Measurements from ENCODE around the gene HDHD2. TPM values are rescaled to one million over a fixed set of nuclear protein-coding genes. Genes with fewer than 3 reads are reported as not detected.

HDHD2 gene
- total RNA-seq, 2 experiments from 2014 or later = 32.6 to 33.4 TPM

DNA sequence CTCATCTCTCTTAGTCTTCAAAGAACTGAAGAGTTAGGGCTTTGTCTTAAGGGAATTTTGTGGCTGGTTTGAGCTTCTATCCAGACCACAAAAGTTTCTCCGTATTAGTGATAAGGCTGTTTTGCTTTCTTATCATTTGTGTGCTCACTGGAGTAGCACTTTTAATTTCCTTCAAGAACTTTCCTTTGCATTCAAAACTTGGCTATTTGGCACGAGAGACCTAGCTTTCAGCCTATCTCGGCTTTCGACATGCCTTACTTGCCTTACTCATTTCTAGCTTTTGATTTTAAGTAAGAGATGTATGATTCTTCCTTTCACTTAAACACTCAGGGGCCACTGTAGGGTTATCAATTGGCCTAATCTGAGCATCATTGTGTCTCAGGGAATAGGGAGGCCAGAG lies 29.9 kb downstream of the HDHD2 start:
- H3K27me3 Mint-ChIP-seq = no peaks in the 10 kb centered on the region
- H3K27ac Mint-ChIP-seq = no peak overlapping the region
- no peak for DNase-seq
- H3K4me1 Mint-ChIP-seq = peaks cover 23% of the 10 kb centered on the region
- no peak overlapping the region for H3K4me3 Mint-ChIP-seq
- no peaks in the 10 kb centered on the region for H3K9me3 Mint-ChIP-seq (ENCODE audit: low read depth)
- H3K36me3 Mint-ChIP-seq = peaks cover 47% of the 10 kb centered on the region
- ATAC-seq = peak; percentile 78
- CTCF ChIA-PET = no interaction called here

DNA sequence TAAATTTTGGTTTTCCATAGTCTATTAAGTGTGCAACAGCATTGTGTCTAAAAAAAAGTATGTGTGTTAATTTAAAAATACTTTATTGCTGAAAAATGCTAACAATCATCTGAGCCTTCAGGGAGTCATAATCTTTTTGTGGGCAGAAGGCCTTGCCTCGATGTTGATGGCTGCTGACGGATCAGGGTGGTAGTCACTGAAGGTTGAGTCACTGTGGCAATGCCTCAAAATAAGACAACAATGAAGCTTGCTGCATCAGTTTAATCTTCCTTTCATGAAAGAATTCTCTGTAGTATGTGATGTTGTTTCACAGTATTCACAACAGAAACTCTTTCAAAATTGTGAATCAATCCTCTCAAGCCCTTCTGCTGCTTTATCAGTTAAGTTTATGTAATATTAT lies 31.3 kb downstream of the HDHD2 start:
- no peak overlapping the region for H3K27ac Mint-ChIP-seq
- no peaks in the 10 kb centered on the region for H3K9me3 Mint-ChIP-seq (ENCODE audit: low read depth)
- no peak overlapping the region for H3K4me3 Mint-ChIP-seq
- peaks cover 23% of the 10 kb centered on the region for H3K4me1 Mint-ChIP-seq
- DNase-seq = no peak
- CTCF ChIA-PET = no interaction called here
- peaks cover 47% of the 10 kb centered on the region for H3K36me3 Mint-ChIP-seq
- no peaks in the 10 kb centered on the region for H3K27me3 Mint-ChIP-seq
- ATAC-seq = no peak

DNA sequence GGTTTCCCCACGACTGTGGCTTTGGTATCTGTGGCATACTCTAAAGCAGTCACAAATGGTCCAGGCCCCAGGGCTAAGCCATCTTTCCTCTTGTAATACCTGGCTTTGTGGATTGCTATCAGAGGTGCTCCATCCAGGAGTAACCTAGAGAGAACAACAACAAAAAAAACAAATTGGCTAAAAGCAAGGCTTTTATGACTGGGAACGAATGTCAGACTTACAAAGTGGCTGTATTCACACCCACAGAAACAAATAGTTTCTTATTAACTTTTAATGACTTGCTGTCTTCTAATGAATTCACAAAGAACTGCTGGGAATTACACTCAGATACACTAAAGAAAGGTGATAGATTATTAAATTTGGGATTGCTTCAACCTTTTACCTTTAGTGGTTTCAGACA lies 35.1 kb downstream of the HDHD2 start:
- CTCF ChIA-PET = no interaction called here
- H3K27ac Mint-ChIP-seq = no peak overlapping the region
- H3K4me3 Mint-ChIP-seq = no peak overlapping the region
- peaks cover 23% of the 10 kb centered on the region for H3K36me3 Mint-ChIP-seq
- ATAC-seq (no peak), DNase-seq (no peak)
- H3K27me3 Mint-ChIP-seq = no peaks in the 10 kb centered on the region
- peaks cover 8% of the 10 kb centered on the region for H3K4me1 Mint-ChIP-seq
- H3K9me3 Mint-ChIP-seq (ENCODE audit: low read depth) = no peaks in the 10 kb centered on the region

DNA sequence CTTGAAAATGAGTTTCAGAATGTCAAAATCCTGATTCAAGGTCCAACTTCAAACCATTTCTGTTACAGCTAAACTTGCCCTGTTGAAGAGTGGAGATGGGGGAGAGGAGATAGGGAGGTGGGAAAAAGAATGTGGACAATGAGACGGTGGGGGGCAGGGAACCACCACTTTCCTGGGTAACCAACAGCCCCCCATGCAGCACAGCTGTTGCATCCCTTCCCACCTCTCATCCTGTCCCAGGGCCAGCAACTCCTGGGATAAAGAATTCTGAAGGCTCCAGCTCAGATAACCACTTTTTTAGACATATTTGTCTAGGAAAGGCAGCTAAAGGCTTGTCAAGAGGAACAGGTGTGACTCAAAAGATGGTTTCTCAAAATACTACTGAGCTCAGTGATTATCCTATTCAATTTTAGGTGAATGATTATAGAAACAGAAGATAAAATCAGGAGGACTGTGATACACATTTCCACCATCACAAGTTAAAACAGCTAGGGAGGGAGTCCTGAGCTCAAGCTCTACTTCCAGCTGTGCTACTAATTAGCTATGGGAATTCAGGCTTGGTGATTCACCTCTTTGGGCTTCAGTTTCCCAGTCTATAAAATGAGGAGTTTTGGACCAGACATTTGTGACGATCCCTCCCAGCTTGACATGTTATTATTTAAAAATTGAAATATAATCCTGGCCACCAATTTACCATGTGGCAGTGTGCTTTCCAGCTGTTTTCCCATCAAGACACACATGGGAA lies 36.3 kb downstream of the HDHD2 start:
- H3K27me3 Mint-ChIP-seq = no peaks in the 10 kb centered on the region
- peaks cover 13% of the 10 kb centered on the region for H3K36me3 Mint-ChIP-seq
- H3K27ac Mint-ChIP-seq = no peak overlapping the region
- H3K4me3 Mint-ChIP-seq = no peak overlapping the region
- ATAC-seq = no peak
- DNase-seq = no peak
- CTCF ChIA-PET = interaction anchor here (1.5 kb wide), 1 partner anchor 12 kb away, joined by 5 read pairs; no protein-coding TSS in a partner anchor
- no peaks in the 10 kb centered on the region for H3K9me3 Mint-ChIP-seq (ENCODE audit: low read depth)
- H3K4me1 Mint-ChIP-seq = no peaks in the 10 kb centered on the region

DNA sequence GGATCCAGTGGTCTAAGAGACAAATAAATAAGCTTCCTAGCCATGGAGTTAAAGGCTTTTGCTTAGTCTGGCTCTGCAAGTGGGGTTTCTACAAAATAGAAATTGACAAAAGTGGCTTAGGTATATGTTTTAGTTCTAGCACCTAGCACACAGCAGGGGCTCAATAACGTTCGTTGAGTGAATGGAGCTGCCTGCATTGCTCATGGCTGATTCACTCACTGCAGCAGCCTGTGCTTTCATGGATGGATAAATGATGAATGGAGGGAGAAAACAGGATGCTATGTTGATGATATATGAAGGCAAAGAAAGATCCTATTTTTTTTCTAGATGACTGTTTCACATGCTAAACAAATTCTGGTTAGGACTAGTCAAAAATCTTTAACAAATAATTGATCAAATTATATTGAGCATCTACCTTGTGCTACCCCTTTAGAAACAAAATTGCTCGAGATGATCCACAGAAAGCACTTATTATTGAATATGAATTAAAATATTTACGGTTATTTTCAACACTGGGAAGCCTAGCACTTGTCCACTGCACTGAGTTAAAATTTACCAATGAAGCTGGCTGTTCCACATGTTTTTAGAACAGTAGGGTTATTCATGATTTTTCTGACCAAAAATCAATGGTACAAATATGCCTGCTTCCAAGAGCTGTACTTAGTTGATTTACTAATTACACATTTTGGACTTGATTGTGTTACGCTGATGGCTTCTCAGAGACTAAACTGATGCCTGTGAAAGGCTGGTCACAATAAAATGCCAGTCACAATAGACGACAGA lies 39.6 kb downstream of the HDHD2 start:
- H3K27me3 Mint-ChIP-seq = no peaks in the 10 kb centered on the region
- no peak overlapping the region for H3K4me3 Mint-ChIP-seq
- no peaks in the 10 kb centered on the region for H3K4me1 Mint-ChIP-seq
- ATAC-seq (no peak), DNase-seq (no peak)
- H3K36me3 Mint-ChIP-seq = peaks cover 5% of the 10 kb centered on the region
- H3K27ac Mint-ChIP-seq = no peak overlapping the region
- CTCF ChIA-PET = interaction anchor here (1.0 kb wide), 1 partner anchor 13 kb away, joined by 4 read pairs; no protein-coding TSS in a partner anchor
- no peaks in the 10 kb centered on the region for H3K9me3 Mint-ChIP-seq (ENCODE audit: low read depth)

DNA sequence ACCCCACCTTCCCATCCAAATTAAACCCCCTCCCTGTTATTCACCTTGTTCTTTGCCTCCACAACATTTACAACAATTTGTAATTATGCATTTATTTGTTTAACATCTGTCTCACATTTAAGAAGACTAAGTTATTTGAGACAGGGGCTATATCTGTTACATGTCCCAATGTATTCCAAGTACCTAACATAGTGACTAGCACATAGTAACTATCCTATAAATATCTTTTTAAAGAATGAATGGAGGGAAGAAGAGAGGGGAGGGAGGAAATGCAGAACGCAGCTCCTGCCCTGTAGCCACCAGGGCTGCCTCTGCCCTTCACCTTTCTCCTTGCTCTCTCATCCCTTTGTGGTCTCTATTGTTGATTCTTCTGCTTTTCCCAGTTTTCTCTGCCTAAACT lies 40.6 kb downstream of the HDHD2 start:
- Mint-ChIP-seq H3K27ac (no peak overlapping the region), H3K27me3 (no peaks in the 10 kb centered on the region)
- CTCF ChIA-PET = interaction anchor here (1.0 kb wide), 1 partner anchor 12 kb away, joined by 4 read pairs; no protein-coding TSS in a partner anchor

DNA sequence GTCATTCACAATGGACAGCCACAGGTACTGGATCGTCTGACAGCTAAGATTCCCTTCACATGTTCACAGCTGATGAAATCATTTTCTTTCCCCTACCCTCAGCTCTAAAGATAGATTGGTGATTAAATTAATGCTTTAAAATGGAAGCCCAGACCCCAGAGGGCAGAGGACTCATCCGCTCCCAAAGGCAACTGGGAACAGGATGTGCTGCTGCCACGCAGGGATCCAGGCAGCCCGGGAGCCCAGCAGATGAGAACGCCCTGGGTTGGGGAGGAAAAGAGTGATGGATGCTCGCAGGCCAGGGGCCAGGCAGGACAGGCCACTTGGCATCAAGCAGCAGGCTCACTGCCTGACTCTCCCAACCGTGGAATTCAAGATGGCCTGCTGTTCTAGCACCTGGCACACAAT lies 41.3 kb downstream of the HDHD2 start:
- ATAC-seq (no peak), DNase-seq (no peak)
- CTCF ChIA-PET = no interaction called here
- no peaks in the 10 kb centered on the region for H3K4me1 Mint-ChIP-seq
- H3K27ac Mint-ChIP-seq = no peak overlapping the region
- H3K4me3 Mint-ChIP-seq = no peak overlapping the region
- no peaks in the 10 kb centered on the region for H3K9me3 Mint-ChIP-seq (ENCODE audit: low read depth)
- H3K36me3 Mint-ChIP-seq = peaks cover 3% of the 10 kb centered on the region
- no peaks in the 10 kb centered on the region for H3K27me3 Mint-ChIP-seq

More for the DNA sequence above, 40.6 kb downstream of the HDHD2 start:
- DNase-seq (no peak), ATAC-seq (no peak)
- H3K9me3 Mint-ChIP-seq (ENCODE audit: low read depth) = no peaks in the 10 kb centered on the region
- no peak overlapping the region for H3K4me3 Mint-ChIP-seq
- peaks cover 5% of the 10 kb centered on the region for H3K36me3 Mint-ChIP-seq
- H3K4me1 Mint-ChIP-seq = no peaks in the 10 kb centered on the region

DNA sequence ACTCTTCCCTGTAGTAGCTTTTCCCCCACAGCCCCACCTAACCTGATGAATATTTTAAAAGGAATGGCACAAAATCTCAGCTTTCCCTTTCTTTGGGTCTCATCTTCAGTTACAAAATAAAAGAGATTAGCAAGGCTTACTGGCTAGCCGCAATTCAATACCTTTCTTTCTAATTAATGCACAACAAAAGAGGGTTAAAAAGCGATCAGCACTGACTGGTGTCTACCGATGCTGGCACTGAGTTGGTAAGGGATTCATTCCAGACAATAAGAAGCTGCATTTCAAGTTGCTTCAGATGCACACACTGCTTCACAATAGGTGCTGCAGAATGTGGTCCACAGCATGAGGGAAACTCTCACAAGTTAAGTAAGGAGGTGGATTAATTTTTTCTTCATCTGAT lies 41.9 kb downstream of the HDHD2 start:
- ATAC-seq = no peak
- Mint-ChIP-seq H3K4me3 (no peak overlapping the region), H3K27me3 (no peaks in the 10 kb centered on the region), H3K9me3 (ENCODE audit: low read depth) (no peaks in the 10 kb centered on the region), H3K27ac (no peak overlapping the region), H3K36me3 (peaks cover 3% of the 10 kb centered on the region), H3K4me1 (no peaks in the 10 kb centered on the region)
- no peak for DNase-seq
- CTCF ChIA-PET = no interaction called here

DNA sequence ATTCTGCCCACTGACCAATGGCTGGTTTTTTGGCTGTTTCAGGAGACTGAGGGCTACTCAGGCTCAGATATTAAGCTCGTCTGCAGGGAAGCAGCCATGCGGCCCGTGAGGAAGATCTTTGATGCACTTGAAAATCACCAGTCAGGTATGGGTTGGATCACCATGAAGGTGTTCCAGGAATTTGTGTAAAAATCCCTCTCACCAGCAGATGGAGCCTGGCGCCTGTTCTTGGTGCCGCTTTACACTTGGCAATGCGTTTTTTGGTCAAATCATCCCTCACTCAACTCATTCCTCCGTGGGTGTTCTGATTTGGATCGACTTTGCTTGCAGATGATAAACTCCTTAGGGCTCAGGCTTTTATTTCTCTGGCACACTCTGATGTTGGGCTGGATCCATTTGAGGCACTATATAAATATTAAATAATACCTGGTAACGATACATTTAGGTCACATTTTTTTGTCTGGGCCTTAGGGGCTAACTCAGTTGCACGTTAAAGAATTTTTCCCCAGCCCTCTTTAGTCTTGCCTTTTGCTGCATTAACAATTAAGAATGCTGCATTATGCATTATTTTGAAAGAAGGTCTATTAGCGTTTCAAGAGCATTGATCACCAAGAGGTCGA lies 50.0 kb downstream of the HDHD2 start:
- Mint-ChIP-seq H3K27me3 (no peaks in the 10 kb centered on the region), H3K27ac (no peak overlapping the region), H3K4me1 (no peaks in the 10 kb centered on the region), H3K36me3 (no peaks in the 10 kb centered on the region), H3K4me3 (no peak overlapping the region), H3K9me3 (ENCODE audit: low read depth) (no peaks in the 10 kb centered on the region)
- DNase-seq = peak; percentile 67
- peak; percentile 63 for ATAC-seq
- CTCF ChIA-PET = interaction anchor here (1.0 to 3.2 kb wide), 3 partner anchors 49 to 104 kb away, joined by 3 to 19 read pairs (median 4); partner anchors contain the start of gene HDHD2

DNA sequence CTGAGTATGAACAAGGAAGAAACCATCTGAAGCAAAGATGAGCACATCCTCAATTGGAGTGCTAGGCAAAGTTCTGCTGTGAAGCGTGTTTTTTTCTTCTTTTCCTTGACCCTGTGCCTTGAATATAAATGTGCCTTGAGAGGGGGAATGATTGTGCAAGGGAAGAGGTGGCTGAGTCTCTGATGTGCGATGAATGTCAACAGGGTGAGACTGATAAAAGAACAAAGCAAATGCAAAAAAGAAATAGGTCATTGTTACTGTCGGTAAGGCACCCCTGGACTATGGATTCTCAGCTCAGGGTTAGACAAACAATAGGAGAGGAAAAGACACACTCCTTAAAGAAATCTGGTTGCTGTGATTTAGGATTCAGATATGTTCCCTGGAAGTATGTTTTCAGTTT lies 54.5 kb downstream of the HDHD2 start:
- no peak for DNase-seq
- H3K27ac Mint-ChIP-seq = no peak overlapping the region
- no peaks in the 10 kb centered on the region for H3K27me3 Mint-ChIP-seq
- H3K36me3 Mint-ChIP-seq = no peaks in the 10 kb centered on the region
- H3K9me3 Mint-ChIP-seq (ENCODE audit: low read depth) = no peaks in the 10 kb centered on the region
- no peak for ATAC-seq
- H3K4me1 Mint-ChIP-seq = no peaks in the 10 kb centered on the region
- no peak overlapping the region for H3K4me3 Mint-ChIP-seq
- CTCF ChIA-PET = interaction anchor here (1.2 kb wide), 1 partner anchor 111 kb away, joined by 4 read pairs; no protein-coding TSS in a partner anchor

DNA sequence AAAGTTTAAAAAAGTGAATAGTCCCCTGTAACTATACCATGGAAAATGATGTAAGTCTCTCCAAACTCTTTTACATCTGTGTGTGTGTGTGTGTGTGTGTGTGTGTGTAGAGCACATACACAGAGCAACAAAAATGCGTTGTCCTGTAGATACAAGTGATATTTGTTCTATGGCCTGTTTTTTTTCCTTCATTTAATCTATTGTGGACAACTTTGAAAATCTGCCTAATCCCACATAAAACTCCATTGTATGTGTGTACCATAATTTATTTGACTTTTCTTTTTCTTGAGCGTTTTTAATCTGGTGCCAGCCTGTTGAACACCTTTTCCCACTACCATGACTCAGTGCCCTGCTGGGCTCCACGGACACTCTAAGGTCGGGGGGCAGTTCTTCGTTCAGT lies 62.6 kb downstream of the HDHD2 start:
- H3K4me3 Mint-ChIP-seq = no peak overlapping the region
- DNase-seq (no peak), ATAC-seq (no peak)
- H3K9me3 Mint-ChIP-seq (ENCODE audit: low read depth) = no peaks in the 10 kb centered on the region
- no peaks in the 10 kb centered on the region for H3K27me3 Mint-ChIP-seq
- H3K36me3 Mint-ChIP-seq = no peaks in the 10 kb centered on the region
- H3K27ac Mint-ChIP-seq = no peak overlapping the region
- H3K4me1 Mint-ChIP-seq = no peaks in the 10 kb centered on the region
- CTCF ChIA-PET = no interaction called here

DNA sequence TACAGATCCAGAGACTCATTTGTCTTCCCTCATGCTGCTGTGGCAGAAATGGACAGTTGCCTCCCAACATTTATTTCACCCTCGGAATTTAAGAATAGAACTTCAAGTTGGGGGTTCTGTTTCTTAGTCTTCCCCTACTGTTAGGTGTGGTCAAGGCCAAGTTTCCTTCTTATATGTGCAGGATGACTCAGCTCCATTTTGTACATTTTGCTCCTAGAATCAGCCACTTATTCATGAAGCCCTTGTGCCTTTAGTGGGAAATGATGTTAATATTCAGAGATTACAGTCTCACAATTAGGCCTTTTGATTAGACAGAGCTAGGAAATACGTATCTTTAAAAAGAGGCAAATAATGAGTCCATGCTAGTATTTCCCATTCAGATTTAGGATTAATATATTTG lies 68.7 kb downstream of the HDHD2 start:
- CTCF ChIA-PET = interaction anchor here (0.7 kb wide), 1 partner anchor 15 kb away, joined by 3 read pairs; no protein-coding TSS in a partner anchor
- H3K27me3 Mint-ChIP-seq = no peaks in the 10 kb centered on the region
- no peaks in the 10 kb centered on the region for H3K36me3 Mint-ChIP-seq
- H3K27ac Mint-ChIP-seq = no peak overlapping the region
- no peak overlapping the region for H3K4me3 Mint-ChIP-seq
- peaks cover 12% of the 10 kb centered on the region for H3K4me1 Mint-ChIP-seq
- DNase-seq (no peak), ATAC-seq (no peak)
- H3K9me3 Mint-ChIP-seq (ENCODE audit: low read depth) = no peaks in the 10 kb centered on the region

DNA sequence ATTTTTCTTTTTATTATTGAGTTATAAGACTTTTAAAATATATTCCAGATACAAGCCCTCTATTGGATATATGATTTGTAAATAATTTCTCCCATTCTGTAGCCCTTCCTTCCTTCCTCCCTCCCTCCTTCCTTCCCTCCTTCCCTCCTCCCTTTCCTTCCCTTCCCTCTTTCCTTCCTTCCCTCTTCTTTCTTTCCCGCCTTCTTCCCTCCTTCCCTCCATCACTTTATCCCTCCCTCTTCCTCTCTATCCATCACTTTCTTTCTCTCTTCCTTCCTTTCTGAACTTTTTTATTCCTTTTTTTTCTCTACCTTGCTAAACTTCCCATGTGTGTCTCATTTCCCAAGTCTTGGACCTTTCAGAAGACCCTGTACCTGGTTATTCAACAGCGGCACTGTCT lies 69.4 kb downstream of the HDHD2 start:
- no peak for ATAC-seq
- Mint-ChIP-seq H3K27ac (no peak overlapping the region), H3K4me1 (peaks cover 12% of the 10 kb centered on the region), H3K9me3 (ENCODE audit: low read depth) (no peaks in the 10 kb centered on the region), H3K27me3 (no peaks in the 10 kb centered on the region), H3K4me3 (no peak overlapping the region), H3K36me3 (no peaks in the 10 kb centered on the region)
- CTCF ChIA-PET = no interaction called here
- DNase-seq = no peak
